ENCODE results near the gene FKRP. TPM values are rescaled to one million over a fixed set of nuclear protein-coding genes. Genes with fewer than 3 reads are reported as not detected.

The FKRP gene
- total RNA-seq, 1 experiment from 2014 or later: 19.4 TPM

- H3K4me2 ChIP-seq (ENCODE audit: low read length): no peak overlapping the region
- no TSS peak for BruUV-seq (replicated peaks)
- no peak for DNase-seq (ENCODE audit: low read depth, low spot score)
Observed at GRCh38 chr19:46789371-46789770, 43.5 kb downstream of the FKRP start.

GRCh38 chr19:46791944-46792343, 46.1 kb downstream of the FKRP start:
- no peak overlapping the region for H3K4me3 ChIP-seq (replicated peaks in 1 of 2; ENCODE audit: low read depth in 1 of 2, low read length in 2 of 2)
- H3K4me2 ChIP-seq (ENCODE audit: low read length): peak overlapping the region; percentile 57; the same call in 1 of the 2 replicates
- peaks cover 15% of the 10 kb centered on the region for H3K79me2 ChIP-seq (ENCODE audit: insufficient read depth, low read length)
- POLR2A ChIA-PET: no interaction called here
- no peak overlapping the region for H3K27ac ChIP-seq (ENCODE audit: low read depth, low read length)
- no peak overlapping the region for H2AFZ ChIP-seq (ENCODE audit: low read depth, low read length, poor library complexity, severe bottlenecking)
- no peaks in the 10 kb centered on the region for H3K36me3 ChIP-seq (ENCODE audit: control insufficient read depth in 1 of 2, insufficient read depth in 2 of 2, low read length in 2 of 2)
- RAD21 ChIA-PET (ENCODE audit: low non-redundant PET in 1 of 2, low total read pairs in 2 of 2, uncharacterized antibody in 2 of 2, unreplicated experiment in 2 of 2): interaction anchor here in 1 of 2 experiments (0.5 kb wide), 1 partner anchor 38 kb away, joined by 5 read pairs; no protein-coding TSS in a partner anchor
- H3K9me2 ChIP-seq (ENCODE audit: insufficient read depth): no peaks in the 10 kb centered on the region
- CTCF ChIA-PET: no interaction called here
- H3K9me3 ChIP-seq (ENCODE audit: control insufficient read depth in 1 of 2, insufficient read depth in 1 of 2, low read depth in 1 of 2, low read length in 2 of 2): no peaks in the 10 kb centered on the region
- no TSS peak for BruUV-seq (replicated peaks)
- DNase-seq (ENCODE audit: low read depth, low spot score): no peak
- intact Hi-C loops (cut with micrococcal nuclease): no loop called here
- H3K9ac ChIP-seq (ENCODE audit: low read length): no peak overlapping the region
- H3K27me3 ChIP-seq (ENCODE audit: insufficient read depth, low read length): no peaks in the 10 kb centered on the region
- ATAC-seq: no peak
- peaks cover 26 to 30% of the 10 kb centered on the region in 2 experiments for H3K4me1 ChIP-seq (ENCODE audit: control insufficient read depth in 1 of 2, insufficient read depth in 2 of 2, low read length in 2 of 2)
- H4K20me1 ChIP-seq (ENCODE audit: insufficient read depth): no peaks in the 10 kb centered on the region
- TF ChIP-seq YY1 (IDR thresholded peaks at IDR 0.05; ENCODE audit: extremely low read depth, insufficient replicate concordance, low read depth, low read length): no peak
- TF ChIP-seq POLR2AphosphoS5 (IDR thresholded peaks at IDR 0.05; ENCODE audit: low read depth, low read length): no peak
- no peak for TF ChIP-seq SP1 (IDR thresholded peaks at IDR 0.05; ENCODE audit: low read depth)
- TF ChIP-seq TCF7L2 (IDR thresholded peaks at IDR 0.05; ENCODE audit: borderline replicate concordance, extremely low read depth, insufficient read depth, insufficient read length): no peak
- no peak for TF ChIP-seq FOSL1 (IDR thresholded peaks at IDR 0.05; ENCODE audit: low read depth)
- no peak for TF ChIP-seq REST (IDR thresholded peaks at IDR 0.05; ENCODE audit: low read depth)
- no peak for TF ChIP-seq ATF3 (IDR thresholded peaks at IDR 0.05)
- no peak for TF ChIP-seq ZBTB33 (IDR thresholded peaks at IDR 0.05; ENCODE audit: extremely low read depth, insufficient replicate concordance, low read length)
- TF ChIP-seq ZFX (IDR thresholded peaks at IDR 0.05): no peak
- TF ChIP-seq EZH2phosphoT487 (IDR thresholded peaks at IDR 0.05; ENCODE audit: borderline replicate concordance): no peak

More at GRCh38 chr19:46789371-46789770, 43.5 kb downstream of the FKRP start:
- TF ChIP-seq TCF7L2 (IDR thresholded peaks at IDR 0.05; ENCODE audit: borderline replicate concordance, extremely low read depth, insufficient read depth, insufficient read length) (no peak), MAX (IDR thresholded peaks at IDR 0.05) (no peak), YY1 (IDR thresholded peaks at IDR 0.05; ENCODE audit: extremely low read depth, insufficient replicate concordance, low read depth, low read length) (no peak), SIN3A (IDR thresholded peaks at IDR 0.05; ENCODE audit: low read depth) (no peak)
- H4K20me1 ChIP-seq (ENCODE audit: insufficient read depth): peaks cover 2% of the 10 kb centered on the region; the same call in 1 of the 2 replicates
- no peak overlapping the region for H2AFZ ChIP-seq (ENCODE audit: low read depth, low read length, poor library complexity, severe bottlenecking)
- H3K9me3 ChIP-seq (ENCODE audit: control insufficient read depth in 1 of 2, insufficient read depth in 1 of 2, low read depth in 1 of 2, low read length in 2 of 2): no peaks in the 10 kb centered on the region
- no peaks in the 10 kb centered on the region for H3K27me3 ChIP-seq (ENCODE audit: insufficient read depth, low read length)
- no peak overlapping the region for H3K9ac ChIP-seq (ENCODE audit: low read length)
- RAD21 ChIA-PET (ENCODE audit: low non-redundant PET in 1 of 2, low total read pairs in 2 of 2, uncharacterized antibody in 2 of 2, unreplicated experiment in 2 of 2): interaction anchor here in 1 of 2 experiments (1.0 kb wide), 1 partner anchor 22 kb away, joined by 3 read pairs; no protein-coding TSS in a partner anchor
- H3K4me3 ChIP-seq (replicated peaks in 1 of 2; ENCODE audit: low read depth in 1 of 2, low read length in 2 of 2): no peak overlapping the region
- peaks cover 40% of the 10 kb centered on the region for H3K79me2 ChIP-seq (ENCODE audit: insufficient read depth, low read length)
- no peaks in the 10 kb centered on the region for H3K9me2 ChIP-seq (ENCODE audit: insufficient read depth)
- no peak for ATAC-seq
- CTCF ChIA-PET: interaction anchor here (1.2 kb wide), 1 partner anchor 31 kb away, joined by 3 read pairs; no protein-coding TSS in a partner anchor
- POLR2A ChIA-PET: interaction anchor here (1.0 to 3.4 kb wide), 6 partner anchors 7 to 41 kb away, joined by 3 to 26 read pairs (median 8); no protein-coding TSS in a partner anchor
- intact Hi-C loops (cut with micrococcal nuclease): loop anchor here (5.0 kb wide), 1 partner anchor 43 kb away; no protein-coding TSS in a partner anchor
- peaks cover 36 to 53% of the 10 kb centered on the region in 2 experiments for H3K4me1 ChIP-seq (ENCODE audit: control insufficient read depth in 1 of 2, insufficient read depth in 2 of 2, low read length in 2 of 2)
- H3K36me3 ChIP-seq (ENCODE audit: control insufficient read depth in 1 of 2, insufficient read depth in 2 of 2, low read length in 2 of 2): peaks cover 0 to 13% of the 10 kb centered on the region in 2 experiments; a peak in 1 of 4 replicates
- no peak overlapping the region for H3K27ac ChIP-seq (ENCODE audit: low read depth, low read length)
